Measurements from ENCODE around the gene NOXA1.

- TF ChIP-seq, protein P1, sequence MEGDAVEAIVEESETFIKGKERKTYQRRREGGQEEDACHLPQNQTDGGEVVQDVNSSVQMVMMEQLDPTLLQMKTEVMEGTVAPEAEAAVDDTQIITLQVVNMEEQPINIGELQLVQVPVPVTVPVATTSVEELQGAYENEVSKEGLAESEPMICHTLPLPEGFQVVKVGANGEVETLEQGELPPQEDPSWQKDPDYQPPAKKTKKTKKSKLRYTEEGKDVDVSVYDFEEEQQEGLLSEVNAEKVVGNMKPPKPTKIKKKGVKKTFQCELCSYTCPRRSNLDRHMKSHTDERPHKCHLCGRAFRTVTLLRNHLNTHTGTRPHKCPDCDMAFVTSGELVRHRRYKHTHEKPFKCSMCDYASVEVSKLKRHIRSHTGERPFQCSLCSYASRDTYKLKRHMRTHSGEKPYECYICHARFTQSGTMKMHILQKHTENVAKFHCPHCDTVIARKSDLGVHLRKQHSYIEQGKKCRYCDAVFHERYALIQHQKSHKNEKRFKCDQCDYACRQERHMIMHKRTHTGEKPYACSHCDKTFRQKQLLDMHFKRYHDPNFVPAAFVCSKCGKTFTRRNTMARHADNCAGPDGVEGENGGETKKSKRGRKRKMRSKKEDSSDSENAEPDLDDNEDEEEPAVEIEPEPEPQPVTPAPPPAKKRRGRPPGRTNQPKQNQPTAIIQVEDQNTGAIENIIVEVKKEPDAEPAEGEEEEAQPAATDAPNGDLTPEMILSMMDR (IDR thresholded peaks at IDR 0.05) = no peak
- no peak for TF ChIP-seq POLR2A (IDR thresholded peaks at IDR 0.05)
These were observed 15.4 kb upstream of the NOXA1 start for GRCh38 chr9:137407590-137408300.

All from lower leg skin (tissue), 3 donors.